Measurements from ENCODE around the gene CSTA. TPM values are rescaled to one million over a fixed set of nuclear protein-coding genes. Genes with fewer than 3 reads are reported as not detected.

Gene CSTA, protein sequence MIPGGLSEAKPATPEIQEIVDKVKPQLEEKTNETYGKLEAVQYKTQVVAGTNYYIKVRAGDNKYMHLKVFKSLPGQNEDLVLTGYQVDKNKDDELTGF
- 0.27 TPM for total RNA-seq

DNA sequence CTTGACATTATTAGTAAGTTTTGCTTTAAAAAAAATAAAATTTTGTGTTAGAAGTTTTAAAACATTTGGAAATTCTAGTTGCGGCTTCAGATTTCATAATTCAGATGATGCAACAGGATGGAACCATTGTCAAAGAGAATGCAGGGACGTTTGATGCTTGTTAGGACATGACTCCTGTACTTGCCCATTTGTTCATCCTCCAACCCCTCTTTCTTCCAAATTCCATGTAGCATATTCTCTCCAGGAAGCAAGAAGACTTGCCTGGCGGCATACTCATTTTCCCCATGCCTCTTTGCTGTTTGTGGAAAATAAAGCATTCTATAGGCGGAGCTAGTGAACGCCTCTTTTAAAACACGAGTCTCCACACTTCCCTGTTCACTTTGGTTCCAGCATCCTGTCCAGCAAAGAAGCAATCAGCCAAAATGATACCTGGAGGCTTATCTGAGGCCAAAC lies at the start of gene CSTA:
TSS of gene CSTA (plus strand) at position 378 of the 453 bp plus-strand sequence. CDS start at position 423, 45 bp downstream.
- no peak for DNase-seq (ENCODE audit: low read depth in 2 of 3, low spot score in 2 of 3)

DNA sequence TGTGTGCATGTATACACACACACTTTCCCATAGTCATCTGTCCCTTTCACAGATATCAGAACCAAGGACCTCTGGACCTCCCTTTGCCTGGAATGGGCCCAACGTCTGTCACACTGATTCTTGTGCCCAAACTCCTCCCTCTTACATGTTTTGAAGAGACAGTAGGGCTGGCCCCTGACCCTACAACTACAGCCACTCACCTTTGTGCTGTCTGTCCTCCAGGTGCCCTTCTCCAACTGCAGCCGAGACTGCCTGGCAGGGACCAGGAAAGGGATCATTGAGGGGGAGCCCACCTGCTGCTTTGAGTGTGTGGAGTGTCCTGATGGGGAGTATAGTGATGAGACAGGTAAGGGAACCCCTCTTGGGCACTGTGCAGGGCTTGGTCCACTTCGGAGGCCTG lies 43.2 kb upstream of the CSTA start:
- DNase-seq (ENCODE audit: low read depth in 2 of 3, low spot score in 2 of 3) = no peak

DNA sequence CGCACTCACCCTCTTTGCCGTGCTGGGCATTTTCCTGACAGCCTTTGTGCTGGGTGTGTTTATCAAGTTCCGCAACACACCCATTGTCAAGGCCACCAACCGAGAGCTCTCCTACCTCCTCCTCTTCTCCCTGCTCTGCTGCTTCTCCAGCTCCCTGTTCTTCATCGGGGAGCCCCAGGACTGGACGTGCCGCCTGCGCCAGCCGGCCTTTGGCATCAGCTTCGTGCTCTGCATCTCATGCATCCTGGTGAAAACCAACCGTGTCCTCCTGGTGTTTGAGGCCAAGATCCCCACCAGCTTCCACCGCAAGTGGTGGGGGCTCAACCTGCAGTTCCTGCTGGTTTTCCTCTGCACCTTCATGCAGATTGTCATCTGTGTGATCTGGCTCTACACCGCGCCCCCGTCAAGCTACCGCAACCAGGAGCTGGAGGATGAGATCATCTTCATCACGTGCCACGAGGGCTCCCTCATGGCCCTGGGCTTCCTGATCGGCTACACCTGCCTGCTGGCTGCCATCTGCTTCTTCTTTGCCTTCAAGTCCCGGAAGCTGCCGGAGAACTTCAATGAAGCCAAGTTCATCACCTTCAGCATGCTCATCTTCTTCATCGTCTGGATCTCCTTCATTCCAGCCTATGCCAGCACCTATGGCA lies 41.1 kb upstream of the CSTA start:
- no peak for DNase-seq (ENCODE audit: low read depth in 2 of 3, low spot score in 2 of 3)

DNA sequence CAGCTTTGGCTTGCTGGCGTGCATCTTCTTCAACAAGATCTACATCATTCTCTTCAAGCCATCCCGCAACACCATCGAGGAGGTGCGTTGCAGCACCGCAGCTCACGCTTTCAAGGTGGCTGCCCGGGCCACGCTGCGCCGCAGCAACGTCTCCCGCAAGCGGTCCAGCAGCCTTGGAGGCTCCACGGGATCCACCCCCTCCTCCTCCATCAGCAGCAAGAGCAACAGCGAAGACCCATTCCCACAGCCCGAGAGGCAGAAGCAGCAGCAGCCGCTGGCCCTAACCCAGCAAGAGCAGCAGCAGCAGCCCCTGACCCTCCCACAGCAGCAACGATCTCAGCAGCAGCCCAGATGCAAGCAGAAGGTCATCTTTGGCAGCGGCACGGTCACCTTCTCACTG lies 40.6 kb upstream of the CSTA start:
- DNase-seq (ENCODE audit: low read depth in 2 of 3, low spot score in 2 of 3) = no peak

DNA sequence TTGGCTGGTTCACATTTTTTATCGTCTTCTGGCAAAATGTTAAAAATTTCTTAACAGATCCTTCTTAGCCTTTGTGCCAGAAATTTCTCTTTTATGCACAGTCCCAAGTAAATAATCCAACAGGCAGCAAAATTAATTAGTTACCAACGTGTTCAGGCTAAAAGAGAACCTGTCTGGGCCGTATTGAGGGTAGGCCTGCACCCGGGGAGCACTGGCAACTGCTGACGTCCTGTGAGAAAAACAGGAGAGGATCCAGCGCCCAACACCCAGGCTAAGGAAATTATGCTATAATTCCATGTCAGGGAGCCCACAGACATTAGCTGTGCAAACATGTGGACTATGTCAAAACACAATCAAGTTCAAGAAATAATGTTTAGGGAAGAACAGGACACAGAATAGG lies 30.7 kb upstream of the CSTA start:
- DNase-seq (ENCODE audit: low read depth in 2 of 3, low spot score in 2 of 3) = no peak

DNA sequence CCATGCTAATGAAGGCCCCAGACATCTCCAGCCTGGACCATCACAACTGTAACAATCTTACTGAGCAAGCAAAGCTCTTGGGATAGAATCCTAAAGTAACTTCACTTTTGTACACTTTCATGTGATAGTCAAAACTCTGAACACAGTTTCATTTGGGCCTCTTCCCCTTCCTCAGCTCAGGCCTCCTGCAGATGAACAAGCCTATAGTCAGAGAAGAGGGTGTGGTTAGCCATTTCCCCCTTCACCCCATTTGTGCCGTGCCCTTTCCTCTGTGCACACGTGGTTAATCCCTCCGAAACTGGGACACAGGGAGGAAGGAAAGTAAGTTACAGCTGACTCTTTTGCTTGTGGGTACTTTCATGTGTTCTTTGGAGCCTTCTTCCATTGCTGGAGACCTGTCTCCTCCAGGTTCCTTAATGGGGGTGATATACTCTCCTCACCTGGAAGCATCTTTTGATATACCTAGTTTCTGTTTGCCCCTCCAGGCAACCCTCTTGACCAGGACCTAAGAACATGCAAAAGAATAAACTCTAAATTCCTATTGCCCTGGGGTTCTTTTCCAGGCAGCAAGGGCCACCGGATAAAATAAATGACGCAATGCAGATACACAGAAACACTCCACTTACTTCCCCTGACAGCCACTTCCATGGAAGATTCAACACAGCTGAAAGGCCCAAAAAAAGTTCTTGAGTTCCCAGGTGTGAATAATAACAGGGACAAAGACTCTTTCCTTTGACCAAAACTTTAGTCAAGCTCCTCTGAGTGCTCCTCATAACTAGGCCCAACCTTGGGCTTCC lies 29.6 kb upstream of the CSTA start:
- DNase-seq (ENCODE audit: low read depth in 2 of 3, low spot score in 2 of 3) = peak in 1 of 3 donors; percentile 13

DNA sequence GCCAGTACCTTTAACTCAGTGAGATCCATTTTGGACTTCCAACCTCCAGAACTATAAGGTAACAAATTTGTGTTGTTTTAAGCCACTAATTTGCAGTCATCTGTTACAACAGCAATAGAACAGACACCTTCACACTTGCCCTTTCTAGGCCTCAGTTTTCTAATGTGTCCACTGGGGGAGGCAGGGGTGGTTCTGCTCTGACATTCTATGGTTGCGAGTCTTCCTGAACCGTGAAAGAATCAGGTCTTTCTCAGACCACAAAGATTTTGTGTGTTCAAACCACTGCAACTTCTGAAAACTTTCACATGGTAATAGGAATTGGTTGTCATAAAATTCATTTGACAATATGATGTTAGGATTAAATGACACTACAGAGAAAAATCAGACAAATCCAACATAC lies 26.8 kb upstream of the CSTA start:
- no peak for DNase-seq (ENCODE audit: low read depth in 2 of 3, low spot score in 2 of 3)

DNA sequence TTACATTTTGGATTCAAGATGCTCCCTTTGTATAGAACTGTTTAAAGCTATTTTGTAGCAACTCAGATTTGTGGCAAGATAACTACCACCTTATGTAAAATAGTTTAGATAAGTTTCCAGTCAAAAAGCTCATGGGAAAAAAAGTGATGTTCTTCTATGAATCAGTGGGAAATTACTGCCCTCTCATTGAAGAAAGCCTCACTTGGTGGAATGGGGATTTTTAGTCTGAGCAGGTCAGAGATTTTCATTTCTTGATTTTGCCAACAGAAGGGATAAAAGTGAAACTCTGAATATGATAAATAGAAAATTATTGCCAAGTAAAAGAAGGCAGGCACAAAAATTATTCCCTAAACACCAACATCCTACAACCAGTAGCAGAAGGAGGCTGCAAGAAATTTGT lies 25.8 kb upstream of the CSTA start:
- DNase-seq (ENCODE audit: low read depth in 2 of 3, low spot score in 2 of 3) = no peak

DNA sequence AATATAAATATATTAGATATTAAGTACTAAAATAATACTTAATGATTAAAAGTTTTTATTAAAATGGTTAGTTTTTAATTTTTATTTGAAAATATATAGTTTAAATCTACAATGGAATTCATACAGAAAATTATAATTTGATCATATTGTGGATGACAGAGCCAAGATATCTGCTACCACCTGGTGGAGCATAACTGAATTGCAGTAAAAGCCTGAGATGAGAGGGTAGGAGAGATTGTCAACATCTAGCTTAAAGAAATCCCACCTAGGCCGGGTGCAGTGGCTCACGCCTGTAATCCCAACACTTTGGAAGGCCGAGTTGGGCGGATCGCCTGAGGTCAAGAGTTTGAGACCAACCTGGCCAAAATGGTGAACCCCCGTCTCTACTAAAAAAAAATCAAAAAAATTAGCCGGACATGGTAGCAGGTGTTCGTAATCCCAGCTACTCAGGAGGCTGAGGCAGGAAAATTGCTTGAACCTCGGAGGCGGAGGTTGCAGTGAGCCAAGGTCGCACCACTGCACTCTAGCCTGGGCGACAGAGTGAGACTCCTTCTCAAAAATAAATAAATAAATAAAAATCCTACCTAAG lies 25.1 kb upstream of the CSTA start:
- peak in 1 of 3 donors; percentile 51 for DNase-seq (ENCODE audit: low read depth in 2 of 3, low spot score in 2 of 3)

DNA sequence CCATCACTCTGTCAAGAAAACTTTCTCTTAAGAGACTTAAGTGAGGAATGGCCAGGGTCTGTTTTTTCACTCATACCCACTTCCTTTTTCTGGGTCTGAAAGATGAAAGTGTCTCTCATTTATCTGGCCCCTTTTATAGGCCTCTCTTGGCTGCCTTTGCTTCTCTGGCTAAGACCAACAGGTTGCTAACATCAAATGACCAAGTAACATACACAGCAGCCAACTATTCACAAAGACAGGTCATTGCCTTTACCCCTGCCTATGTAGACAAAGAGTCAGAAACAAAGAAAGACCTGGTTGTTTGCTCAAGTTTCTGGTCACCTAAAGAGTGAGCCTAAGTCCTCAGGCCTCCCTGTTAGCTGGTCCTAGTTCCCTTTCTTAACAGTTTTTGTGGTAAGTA lies 24.0 kb upstream of the CSTA start:
- peak in 1 of 3 donors; percentile 11 for DNase-seq (ENCODE audit: low read depth in 2 of 3, low spot score in 2 of 3)

DNA sequence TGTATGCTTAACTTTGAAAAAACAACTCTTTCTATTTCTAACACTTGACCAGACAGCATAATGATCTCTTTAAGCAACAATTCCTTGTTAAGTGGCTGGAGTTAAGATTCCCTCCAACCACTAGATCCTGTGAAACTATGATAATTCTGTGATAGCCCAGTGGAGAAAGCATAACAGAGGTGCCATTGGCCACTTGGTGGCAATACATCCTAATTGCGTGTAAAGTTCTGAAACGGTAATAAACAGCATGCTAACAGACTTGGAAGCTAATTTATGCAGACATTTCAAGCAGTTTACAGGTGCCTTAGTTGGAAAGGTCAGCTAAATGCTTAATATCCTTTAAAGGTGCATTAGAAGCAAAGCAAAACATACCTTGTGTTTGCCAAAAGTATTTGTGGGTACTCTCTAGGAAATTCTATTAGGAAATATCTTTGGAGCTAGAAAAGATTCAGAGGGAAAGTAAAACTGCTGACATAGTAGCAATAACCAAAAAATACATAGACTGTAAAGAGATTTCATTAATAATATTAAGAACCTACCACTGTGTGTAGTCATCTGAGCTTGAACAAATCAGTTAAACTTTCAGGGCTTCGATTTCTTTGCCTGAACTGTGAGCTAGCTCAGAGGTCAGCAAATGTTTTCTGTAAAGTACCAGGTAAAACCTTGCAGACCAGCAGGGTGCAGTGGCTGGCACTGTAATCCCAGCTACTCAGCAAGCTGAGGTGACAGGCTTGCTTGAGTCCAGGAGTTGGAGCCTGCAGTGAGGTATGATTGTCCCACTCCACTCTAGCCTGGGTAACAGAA lies 19.0 kb upstream of the CSTA start:
- peak in 1 of 3 donors; percentile 30 for DNase-seq (ENCODE audit: low read depth in 2 of 3, low spot score in 2 of 3)

DNA sequence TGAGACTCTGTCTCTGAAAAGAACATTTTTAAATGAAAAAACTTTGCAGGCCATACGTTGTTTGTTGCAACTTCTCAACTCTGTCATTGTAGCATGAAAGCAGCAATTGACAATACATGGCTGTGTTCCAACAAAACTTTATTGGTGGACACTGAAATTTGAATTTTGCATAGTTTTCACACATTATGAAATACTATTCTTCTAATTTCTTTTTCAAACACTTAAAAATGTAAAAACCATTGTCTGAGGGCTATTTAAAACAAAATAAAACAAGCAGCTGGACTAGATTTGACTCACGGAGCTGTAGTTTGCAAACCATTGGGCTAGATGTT lies 18.5 kb upstream of the CSTA start:
- no peak for DNase-seq (ENCODE audit: low read depth in 2 of 3, low spot score in 2 of 3)

DNA sequence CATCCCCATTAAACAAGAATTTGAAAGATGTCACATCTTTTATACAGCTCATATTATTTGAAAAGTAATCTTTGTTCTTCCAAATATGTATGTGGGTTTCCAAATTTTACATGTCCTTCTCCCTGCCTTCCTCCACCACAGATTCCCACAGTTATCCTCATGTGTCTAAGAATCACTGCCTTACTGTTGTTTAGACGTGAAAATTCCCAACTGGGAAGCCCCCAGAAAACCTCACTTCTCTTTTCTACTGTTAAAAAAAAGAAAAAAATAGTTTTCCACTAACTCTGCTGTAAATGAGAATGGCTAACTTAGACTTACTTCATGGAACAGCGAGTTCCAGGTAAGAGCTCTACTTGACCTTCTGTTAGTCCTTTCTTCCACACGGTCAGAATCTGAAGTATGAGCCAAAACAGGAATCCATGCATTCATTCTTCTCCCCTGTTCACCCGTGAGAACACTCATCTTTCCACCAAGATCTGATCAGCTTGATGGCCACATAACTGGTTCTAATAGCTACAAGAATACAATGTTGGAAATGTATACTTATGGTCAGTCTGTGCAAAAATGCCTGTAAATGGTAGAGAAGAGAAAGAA lies 17.9 kb upstream of the CSTA start:
- no peak for DNase-seq (ENCODE audit: low read depth in 2 of 3, low spot score in 2 of 3)

DNA sequence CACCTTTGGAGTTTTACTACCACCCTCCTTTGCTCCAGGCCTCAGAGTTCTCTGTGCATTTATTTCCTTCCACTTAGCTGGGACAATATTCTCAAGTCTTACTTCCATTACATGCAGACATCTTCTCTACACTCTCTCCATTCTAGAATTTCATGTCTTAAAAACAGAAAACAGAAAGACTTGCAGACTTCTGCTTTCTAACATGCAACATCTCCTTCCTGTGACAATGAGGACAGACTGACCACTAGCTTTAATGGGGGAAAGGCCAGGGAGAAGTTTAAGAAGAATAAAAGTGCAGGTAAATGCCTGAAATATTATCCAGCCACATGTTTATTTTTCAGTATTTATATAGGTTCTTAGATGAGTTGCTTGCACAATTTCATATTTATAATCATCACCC lies 17.1 kb upstream of the CSTA start:
- no peak for DNase-seq (ENCODE audit: low read depth in 2 of 3, low spot score in 2 of 3)

DNA sequence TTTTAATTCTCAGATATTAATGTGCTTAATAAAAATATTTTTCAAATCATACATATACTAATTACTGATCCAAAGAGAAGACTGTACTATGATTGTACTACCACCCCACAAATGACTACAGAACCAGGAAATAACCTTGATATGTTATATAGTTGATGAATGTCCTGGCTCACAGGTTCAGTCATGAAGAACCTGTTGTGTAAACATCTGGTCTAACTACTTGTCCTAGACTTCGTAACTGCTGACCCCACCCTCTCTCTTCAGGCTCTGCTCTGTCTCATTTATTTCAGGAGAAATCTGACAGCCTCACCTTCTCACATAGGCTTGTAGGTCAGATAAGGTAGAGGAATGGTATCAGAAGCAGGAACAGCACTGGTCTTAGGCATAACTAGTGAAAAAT lies 14.7 kb upstream of the CSTA start:
- no peak for DNase-seq (ENCODE audit: low read depth in 2 of 3, low spot score in 2 of 3)

DNA sequence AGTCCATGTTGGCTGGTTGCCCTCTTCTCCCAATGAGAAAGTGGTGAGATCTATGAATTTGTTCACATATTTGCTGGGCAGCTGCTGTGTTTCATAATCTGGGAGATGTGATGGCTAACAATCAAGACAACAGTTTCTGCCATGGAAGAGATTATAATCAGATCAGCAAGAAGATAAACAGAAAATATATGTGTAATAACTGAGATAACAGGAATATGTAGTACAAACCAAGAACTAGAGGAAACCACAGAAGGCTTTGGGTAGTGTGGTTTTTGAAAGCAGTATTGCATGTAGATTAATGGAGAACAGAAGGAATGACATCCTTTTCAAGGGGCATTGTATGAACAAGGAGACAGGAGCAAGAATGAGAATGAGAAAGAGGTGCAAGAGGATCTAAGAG lies 12.2 kb upstream of the CSTA start:
- DNase-seq (ENCODE audit: low read depth in 2 of 3, low spot score in 2 of 3) = peak in 1 of 3 donors; percentile 18

DNA sequence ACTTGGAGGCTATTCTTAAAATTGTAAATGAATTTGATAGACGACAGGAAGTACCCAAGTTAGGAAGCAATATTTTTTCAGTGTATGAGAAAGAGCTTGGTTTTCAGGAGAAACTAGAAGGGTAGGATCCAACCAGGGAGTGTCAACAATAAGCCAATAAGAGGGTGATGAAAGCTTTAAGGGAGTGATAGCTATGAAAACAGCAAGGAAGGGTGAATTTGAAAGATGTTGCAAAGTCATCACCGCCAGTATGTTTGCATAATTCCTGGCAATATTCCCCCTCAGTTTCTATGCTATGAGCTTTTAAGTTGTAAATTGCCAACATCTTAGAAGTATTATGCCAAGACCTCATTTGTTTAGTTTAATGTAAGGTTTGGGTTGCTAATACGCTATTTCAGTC lies 11.8 kb upstream of the CSTA start:
- DNase-seq (ENCODE audit: low read depth in 2 of 3, low spot score in 2 of 3) = no peak

DNA sequence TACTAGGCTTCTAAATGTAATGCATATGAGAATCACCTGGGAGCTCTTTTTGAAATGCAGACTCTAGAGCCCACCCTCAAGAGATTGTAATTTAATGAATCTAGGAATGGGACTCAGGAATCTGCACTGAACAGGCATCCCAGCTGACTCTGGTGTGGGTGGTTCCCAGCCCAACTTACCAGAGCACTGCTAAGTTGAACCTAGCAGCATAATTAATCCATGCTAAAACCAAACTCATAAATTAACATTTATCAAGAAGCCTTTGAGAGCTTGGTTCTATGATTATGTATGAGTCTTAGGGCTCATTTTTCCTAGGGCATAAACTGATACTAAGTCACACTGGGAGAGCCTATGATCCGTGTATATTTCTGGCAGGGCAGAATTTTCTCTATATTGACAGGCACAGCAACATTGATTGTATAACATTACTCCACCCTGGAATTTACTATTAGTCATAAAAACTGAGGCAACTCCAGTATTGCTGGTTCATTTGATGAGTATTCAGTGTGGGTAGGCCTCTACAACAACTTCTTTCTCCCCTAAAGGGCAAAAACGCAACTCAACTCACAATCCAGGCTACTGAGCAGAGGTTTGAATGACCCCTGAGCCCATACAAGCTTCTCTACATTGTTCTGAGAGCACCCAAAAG lies 10.7 kb upstream of the CSTA start:
- no peak for DNase-seq (ENCODE audit: low read depth in 2 of 3, low spot score in 2 of 3)

DNA sequence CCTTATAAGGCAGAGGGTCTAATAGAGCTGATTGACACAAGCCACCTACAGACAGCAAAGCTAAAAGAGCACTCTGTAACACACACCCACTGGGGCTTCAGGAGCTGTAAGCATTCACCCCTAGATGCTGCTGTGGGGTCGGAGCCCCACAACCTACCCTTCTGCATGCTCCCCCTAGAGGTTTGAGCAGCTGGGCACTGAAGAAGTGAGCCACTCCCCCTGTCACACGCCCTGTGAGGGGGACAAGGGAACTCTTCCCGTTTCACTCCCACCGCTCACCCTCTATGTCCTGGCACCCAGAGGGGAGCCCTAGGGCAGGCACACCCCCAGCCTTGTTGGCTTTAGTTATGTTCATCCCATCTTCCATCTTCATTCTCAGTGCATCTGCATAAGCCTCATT lies 9.4 kb upstream of the CSTA start:
- DNase-seq (ENCODE audit: low read depth in 2 of 3, low spot score in 2 of 3) = no peak

DNA sequence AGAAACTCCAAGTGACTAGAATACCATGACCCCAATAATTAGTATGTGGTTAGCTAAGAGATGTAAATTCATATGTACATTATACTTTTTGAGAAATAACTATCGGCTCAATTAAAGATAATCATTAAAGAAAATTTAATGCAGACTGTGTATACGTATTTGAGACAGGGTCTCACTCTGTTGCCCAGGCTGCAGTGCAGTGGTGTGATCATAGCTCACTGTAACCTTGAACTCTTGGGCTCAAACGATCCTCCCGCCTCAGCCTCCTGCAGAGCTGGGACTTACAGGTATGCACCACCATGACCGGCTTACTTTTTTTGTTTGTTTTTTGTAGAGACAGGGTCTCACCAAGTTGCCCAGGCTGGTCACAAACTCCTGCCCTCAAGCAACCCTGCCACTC lies 8.7 kb upstream of the CSTA start:
- no peak for DNase-seq (ENCODE audit: low read depth in 2 of 3, low spot score in 2 of 3)

Data from hematopoietic multipotent progenitor cell (in vitro differentiated cells).